EL (cell line): Measurements from ENCODE around the gene PCDHA10.

Experiments
- DNase-seq: peaks from one replicate; pipeline ENCODE4 v3.0.0-alpha.2; 2016

Gene PCDHA10

GRCh38 chr5:140883927-140884697, 28.4 kb downstream of the PCDHA10 start:
- DNase-seq = no peak

- no peak for DNase-seq
These were observed 60.6 kb downstream of the PCDHA10 start for GRCh38 chr5:140916325-140916724.
